Esophagus (tissue), 2 donors: ENCODE data around the gene TRIM8. TPM values are rescaled to one million over a fixed set of nuclear protein-coding genes. Genes with fewer than 3 reads are reported as not detected.
A peak's percentile ranks its signal among the peaks of the same experiment; 100 is the strongest.

Source experiments
- H3K27ac ChIP-seq, 2 donors: one replicate each; pipeline ENCODE4 v1.5.1; 2013; ENCODE audit warnings: low read depth in 2 of 2, mild to moderate bottlenecking in 2 of 2, inconsistent platforms in 1 of 2, low read length in 1 of 2, moderate library complexity in 1 of 2
- H3K27me3 ChIP-seq, 2 donors: one replicate each; pipeline ENCODE4 v1.6.1; 2013; ENCODE audit warnings: low read length in 2 of 2, control low read depth in 1 of 2, mild to moderate bottlenecking in 1 of 2; ENCODE audit not compliant: insufficient read depth in 2 of 2, control insufficient read depth in 1 of 2
- H3K36me3 ChIP-seq, 2 donors: one replicate each; pipeline ENCODE4 v1.6.1; 2013; ENCODE audit warnings: low read length in 1 of 2; ENCODE audit not compliant: control insufficient read depth in 2 of 2, insufficient read depth in 2 of 2
- H3K4me1 ChIP-seq, 2 donors: one replicate each; pipeline ENCODE4 v1.6.1; 2013; ENCODE audit warnings: low read length in 1 of 2; ENCODE audit not compliant: control insufficient read depth in 2 of 2, insufficient read depth in 2 of 2
- H3K4me3 ChIP-seq, 2 donors: one replicate each; pipeline ENCODE4 v1.5.1; 2013; ENCODE audit warnings: low read length in 2 of 2, mild to moderate bottlenecking in 2 of 2, low read depth in 1 of 2, moderate library complexity in 1 of 2
- H3K9me3 ChIP-seq, 2 donors: one replicate each; pipeline ENCODE4 v1.6.1; 2013; ENCODE audit warnings: mild to moderate bottlenecking in 2 of 2, low read depth in 1 of 2, low read length in 1 of 2, moderate library complexity in 1 of 2; ENCODE audit not compliant: control insufficient read depth in 2 of 2, insufficient read depth in 1 of 2
- WGBS, 2 donors: extraction: QIAGEN DNeasy Blood & Tissue Kit; methylation state at CpG; one replicate each; pipeline ENCODE4 v1.1.7; 2013; 5-methylcytosine and 5-hydroxymethylcytosine counted together
- polyA plus RNA-seq, 2 donors: library from polyadenylated mRNA; stranded (reverse); fragments of 200-250 nt; gene quantifications; one replicate each; pipeline ENCODE4 v1.2.3, GENCODE V29; 2013
- donor health status: healthy with polysubstance abuse.
- donor health status: Bipolar disorder and iron deficiency.

Gene TRIM8
- polyA plus RNA-seq, 2 donors: 26.4 to 33.3 TPM

GRCh38 chr10:102613785-102614184, 30.5 kb upstream of the TRIM8 start:
- Histone ChIP-seq H3K9me3 (no peaks in the 10 kb centered on the region), H3K36me3 (peaks cover 9 to 22% of the 10 kb centered on the region in 2 donors), H3K27ac (peak overlapping the region; percentile 36 to 74), H3K4me3 (no peak overlapping the region), H3K27me3 (no peaks in the 10 kb centered on the region), H3K4me1 (peaks cover 2 to 14% of the 10 kb centered on the region in 2 donors)
- 57 to 80% methylated on average over 8 of the region's 8 CpGs for WGBS, 2 donors

- Histone ChIP-seq H3K27ac (no peak overlapping the region), H3K4me1 (peaks cover 2 to 14% of the 10 kb centered on the region in 2 donors), H3K27me3 (no peaks in the 10 kb centered on the region), H3K36me3 (peaks cover 9 to 22% of the 10 kb centered on the region in 2 donors), H3K4me3 (no peak overlapping the region), H3K9me3 (no peaks in the 10 kb centered on the region)
- 98% methylated on average over 5 of the region's 5 CpGs for WGBS, 2 donors
Measured at GRCh38 chr10:102614888-102615287, 29.4 kb upstream of the TRIM8 start.

GRCh38 chr10:102615361-102615760, 28.9 kb upstream of the TRIM8 start:
- Histone ChIP-seq H3K27me3 (no peaks in the 10 kb centered on the region), H3K36me3 (peaks cover 9 to 22% of the 10 kb centered on the region in 2 donors), H3K27ac (peak overlapping the region; percentile 8 to 38), H3K9me3 (no peaks in the 10 kb centered on the region), H3K4me1 (peaks cover 2 to 14% of the 10 kb centered on the region in 2 donors), H3K4me3 (no peak overlapping the region)
- 65 to 77% methylated on average over 7 of the region's 7 CpGs for WGBS, 2 donors

GRCh38 chr10:102616066-102616770, 28.1 kb upstream of the TRIM8 start:
- Histone ChIP-seq H3K4me1 (peaks cover 3 to 10% of the 10 kb centered on the region in 2 donors), H3K36me3 (peaks cover 9 to 24% of the 10 kb centered on the region in 2 donors), H3K4me3 (no peak overlapping the region), H3K9me3 (no peaks in the 10 kb centered on the region), H3K27me3 (no peaks in the 10 kb centered on the region), H3K27ac (peak overlapping the region in 1 of 2 donors; percentile 14)
- 47 to 68% methylated on average over 1 of the region's 1 CpG for WGBS, 2 donors

DNA sequence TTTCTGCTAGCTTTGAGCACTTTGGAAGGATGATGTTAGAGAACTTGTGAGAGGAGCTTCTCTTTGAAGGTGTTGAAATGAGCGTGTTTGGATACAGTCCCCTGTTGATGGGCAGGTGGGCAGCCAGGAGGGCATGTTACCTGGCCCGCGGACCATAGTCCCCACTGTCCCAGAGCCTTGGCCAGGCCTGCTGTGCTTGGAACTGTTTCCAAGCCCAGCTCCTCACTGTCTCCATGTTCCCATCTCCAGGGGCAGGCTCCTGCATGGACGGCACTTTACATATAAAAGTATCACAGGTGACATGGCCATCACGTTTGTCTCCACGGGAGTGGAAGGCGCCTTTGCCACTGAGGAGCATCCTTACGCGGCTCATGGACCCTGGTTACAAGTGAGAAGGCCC, 27.2 kb upstream of the TRIM8 start:
- H3K27me3 ChIP-seq: no peaks in the 10 kb centered on the region
- no peak overlapping the region for H3K4me3 ChIP-seq
- 94 to 96% methylated on average over 9 of the region's 9 CpGs for WGBS, 2 donors
- no peaks in the 10 kb centered on the region for H3K9me3 ChIP-seq
- H3K4me1 ChIP-seq: peaks cover 3 to 7% of the 10 kb centered on the region in 2 donors
- peaks cover 9 to 24% of the 10 kb centered on the region in 2 donors for H3K36me3 ChIP-seq
- no peak overlapping the region for H3K27ac ChIP-seq

GRCh38 chr10:102617816-102618215, 26.5 kb upstream of the TRIM8 start:
- Histone ChIP-seq H3K4me3 (no peak overlapping the region), H3K27me3 (no peaks in the 10 kb centered on the region), H3K4me1 (peaks cover 1 to 3% of the 10 kb centered on the region in 2 donors), H3K27ac (no peak overlapping the region), H3K36me3 (peaks cover 9 to 24% of the 10 kb centered on the region in 2 donors), H3K9me3 (no peaks in the 10 kb centered on the region)
- WGBS, 2 donors: 86 to 91% methylated on average over 8 of the region's 8 CpGs

GRCh38 chr10:102619281-102619981, 24.8 kb upstream of the TRIM8 start:
- Histone ChIP-seq H3K4me1 (peaks cover 0 to 3% of the 10 kb centered on the region in 2 donors), H3K36me3 (peaks cover 9 to 24% of the 10 kb centered on the region in 2 donors), H3K9me3 (no peaks in the 10 kb centered on the region), H3K4me3 (no peak overlapping the region), H3K27me3 (no peaks in the 10 kb centered on the region), H3K27ac (peak overlapping the region in 1 of 2 donors; percentile 14)
- 60 to 72% methylated on average over 13 to 14 of the region's 14 CpGs for WGBS, 2 donors

GRCh38 chr10:102620138-102620590, 24.1 kb upstream of the TRIM8 start:
- WGBS, 2 donors: 53 to 58% methylated on average over 5 of the region's 5 CpGs
- Histone ChIP-seq H3K27ac (no peak overlapping the region), H3K4me3 (no peak overlapping the region), H3K36me3 (peaks cover 9 to 23% of the 10 kb centered on the region in 2 donors), H3K4me1 (peaks cover 0 to 3% of the 10 kb centered on the region in 2 donors), H3K27me3 (no peaks in the 10 kb centered on the region), H3K9me3 (no peaks in the 10 kb centered on the region)

DNA sequence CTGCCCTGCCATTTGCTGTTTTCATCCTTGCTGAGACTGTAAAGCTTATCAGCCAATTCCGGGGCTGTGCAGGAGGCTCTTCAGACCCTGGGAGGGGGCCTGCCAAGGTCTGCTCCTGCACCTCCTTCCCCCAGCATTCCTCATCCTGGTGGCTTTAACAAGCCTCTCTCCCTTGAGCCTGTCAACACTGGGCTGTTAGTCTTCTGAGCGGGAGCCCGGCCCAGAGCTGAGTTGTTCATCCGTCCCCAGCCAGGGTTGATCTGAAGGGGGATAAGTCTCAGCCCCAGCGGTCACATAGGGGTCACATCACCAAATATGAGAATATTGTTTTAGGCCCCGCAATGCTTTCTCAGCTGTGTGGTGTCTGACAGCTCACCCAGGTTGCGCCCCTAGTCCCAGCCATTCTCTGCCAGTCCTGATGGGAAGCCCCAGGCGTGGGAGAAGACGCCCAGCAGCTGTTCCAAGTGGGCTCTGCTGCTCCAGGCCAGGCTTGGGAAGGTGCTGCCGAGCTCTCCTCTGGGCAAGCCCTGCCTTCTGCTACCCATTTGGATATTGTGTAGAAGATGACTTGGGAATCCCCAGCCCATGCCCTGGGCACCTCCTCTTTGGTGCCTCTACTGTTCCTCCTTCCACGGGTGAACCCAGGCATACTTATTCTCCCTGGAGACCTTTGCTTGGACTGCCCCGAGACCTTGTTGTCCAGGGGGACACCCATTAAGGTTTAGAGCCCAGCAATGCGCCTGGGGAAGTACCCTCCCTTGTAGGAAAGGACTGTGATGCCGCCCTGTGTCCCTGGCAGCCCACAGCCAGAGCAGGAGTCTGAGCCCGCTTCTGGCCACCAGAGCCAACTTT, 23.5 kb upstream of the TRIM8 start:
- 70 to 76% methylated on average over 15 of the region's 15 CpGs for WGBS, 2 donors
- Histone ChIP-seq H3K9me3 (no peaks in the 10 kb centered on the region), H3K27ac (peak overlapping the region; percentile 26 to 34), H3K36me3 (peaks cover 9 to 18% of the 10 kb centered on the region in 2 donors), H3K4me1 (peaks cover 0 to 3% of the 10 kb centered on the region in 2 donors), H3K4me3 (no peak overlapping the region), H3K27me3 (no peaks in the 10 kb centered on the region)
